Mesendoderm (in vitro differentiated cells): Measurements from ENCODE around the gene WDR26.

ENCODE experiments used
- DNase-seq: peaks from one replicate; pipeline ENCODE4 v3.0.0; 2013
- H2AK5ac ChIP-seq: 2 replicates; pipeline ENCODE4 v1.6.1; 2013; ENCODE audit warnings: low read length, inconsistent platforms
- H2BK120ac ChIP-seq: 2 replicates; pipeline ENCODE4 v1.6.1; 2013; ENCODE audit warnings: low read depth, mild to moderate bottlenecking, low read length, moderate library complexity, mixed read lengths
- H2BK15ac ChIP-seq: replicated peaks from 2 replicates; pipeline ENCODE4 v1.6.1; 2013; ENCODE audit warnings: low read depth, mild to moderate bottlenecking, moderate library complexity
- H2BK5ac ChIP-seq: 2 replicates; pipeline ENCODE4 v1.6.1; 2013; ENCODE audit warnings: low read length, inconsistent platforms
- H3K18ac ChIP-seq: 2 replicates; pipeline ENCODE4 v1.6.1; 2013; ENCODE audit warnings: mild to moderate bottlenecking, low read length, mixed read lengths
- H3K23ac ChIP-seq: one replicate; pipeline ENCODE4 v1.6.1; 2013; ENCODE audit warnings: low read length
- H3K27ac ChIP-seq: 2 replicates; pipeline ENCODE4 v1.5.1; 2013; ENCODE audit warnings: low read depth, mild to moderate bottlenecking, inconsistent platforms, low read length, moderate library complexity
- H3K27me3 ChIP-seq: 2 replicates; pipeline ENCODE4 v1.6.1; 2013; ENCODE audit warnings: low read length, control low read depth, mild to moderate bottlenecking, inconsistent platforms; ENCODE audit not compliant: insufficient read depth, poor library complexity
- H3K36me3 ChIP-seq: 2 replicates; pipeline ENCODE4 v1.6.1; 2013; ENCODE audit warnings: low read length, inconsistent platforms; ENCODE audit not compliant: control insufficient read depth, insufficient read depth
- H3K4ac ChIP-seq: one replicate; pipeline ENCODE4 v1.6.1; 2013; ENCODE audit warnings: low read depth, mild to moderate bottlenecking, low read length, moderate library complexity
- H3K4me1 ChIP-seq: 2 replicates; pipeline ENCODE4 v1.6.1; 2013; ENCODE audit warnings: low read depth, low read length, inconsistent platforms; ENCODE audit not compliant: control insufficient read depth
- H3K4me2 ChIP-seq: 2 replicates; pipeline ENCODE4 v1.6.1; 2013; ENCODE audit warnings: low read length
- H3K4me3 ChIP-seq: 2 replicates; pipeline ENCODE4 v1.5.1; 2013; ENCODE audit warnings: mild to moderate bottlenecking, low read length
- H3K56ac ChIP-seq: one replicate; pipeline ENCODE4 v1.6.1; 2013; ENCODE audit warnings: low read length
- H3K79me1 ChIP-seq: 2 replicates; pipeline ENCODE4 v1.6.1; 2013; ENCODE audit warnings: low read length, inconsistent platforms
- H3K79me2 ChIP-seq: 2 replicates; pipeline ENCODE4 v1.6.1; 2013; ENCODE audit warnings: mild to moderate bottlenecking, low read length; ENCODE audit not compliant: control insufficient read depth, insufficient read depth
- H3K9ac ChIP-seq: 2 replicates; pipeline ENCODE4 v1.6.1; 2013; ENCODE audit warnings: low read length, inconsistent platforms
- H4K5ac ChIP-seq: one replicate; pipeline ENCODE4 v1.6.1; 2013; ENCODE audit warnings: low read length
- H4K8ac ChIP-seq: one replicate; pipeline ENCODE4 v1.6.1; 2013; ENCODE audit warnings: low read depth, mild to moderate bottlenecking, control low read depth, low read length, moderate library complexity
- WGBS: extraction: QIAGEN DNeasy Blood & Tissue Kit; methylation state at CpG from one replicate; pipeline ENCODE4 v1.1.7; 2013; ENCODE audit warnings: low lambda C conversion rate, missing lambda C conversion rate; ENCODE audit not compliant: insufficient coverage; ENCODE audit errors: extremely low coverage; 5-methylcytosine and 5-hydroxymethylcytosine counted together

Gene WDR26

DNA sequence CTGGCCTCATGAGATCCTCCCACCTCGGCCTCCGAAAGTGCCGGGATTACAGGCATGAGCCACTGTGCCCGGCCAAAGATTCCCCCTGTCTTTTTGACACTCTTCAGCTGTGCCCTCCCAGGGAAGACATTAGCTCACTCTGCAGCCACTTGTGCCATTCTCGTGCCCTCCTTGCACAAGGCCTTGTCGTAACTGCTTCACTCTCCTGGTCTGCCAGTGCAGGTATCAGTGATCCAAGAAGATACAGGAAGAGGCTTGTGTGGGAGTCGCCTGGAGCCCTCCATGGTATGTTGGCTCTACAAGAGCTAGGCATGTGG is 22.0 kb upstream of the WDR26 start:
- Histone ChIP-seq H4K8ac (no peak overlapping the region), H3K4ac (no peak overlapping the region), H3K79me1 (no peaks in the 10 kb centered on the region), H2BK120ac (no peak overlapping the region), H2BK5ac (peak overlapping the region; percentile 30), H3K4me3 (no peak overlapping the region), H2BK15ac (no peak overlapping the region), H3K4me2 (no peak overlapping the region), H4K5ac (no peak overlapping the region), H3K4me1 (peaks cover 3% of the 10 kb centered on the region), H3K23ac (no peak overlapping the region), H3K27me3 (no peaks in the 10 kb centered on the region), H3K79me2 (no peaks in the 10 kb centered on the region), H3K9ac (no peak overlapping the region), H3K36me3 (no peaks in the 10 kb centered on the region), H3K18ac (no peak overlapping the region), H3K56ac (peak overlapping the region; percentile 76), H3K27ac (no peak overlapping the region), H2AK5ac (no peak overlapping the region)
- DNase-seq, result no peak
- no CpG with 5 or more reads among the region's 7 CpGs for WGBS

DNA sequence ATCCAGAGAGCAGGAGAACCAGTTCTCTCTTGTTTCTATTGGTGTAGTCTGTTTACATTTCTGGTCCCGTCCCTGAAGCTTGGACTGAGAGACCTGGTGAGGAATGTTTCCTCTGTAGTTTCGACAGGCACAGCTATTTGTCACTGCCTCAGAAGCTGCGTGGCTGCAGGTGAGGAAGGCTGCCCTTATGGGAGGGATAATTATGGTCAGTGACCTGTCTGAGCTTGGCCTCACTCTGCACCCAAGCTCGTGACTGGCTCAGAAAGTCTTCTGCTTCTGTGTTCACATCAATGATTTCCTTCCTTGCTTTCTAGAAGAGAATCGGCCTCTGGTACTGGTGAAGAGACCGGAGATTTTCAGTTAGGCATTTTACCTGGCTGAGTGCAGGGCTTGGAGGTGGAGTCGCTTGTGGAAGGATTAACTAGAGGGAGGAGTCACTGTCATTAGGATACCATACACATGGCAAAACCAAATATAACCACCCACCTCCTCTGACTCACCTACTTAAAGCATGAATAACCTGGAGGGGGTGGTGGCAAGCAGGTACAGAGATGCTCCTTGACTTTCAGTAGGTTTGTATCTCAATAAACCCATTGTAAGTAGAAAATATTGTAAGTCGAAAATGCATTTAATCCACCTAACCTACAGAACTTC is 19.9 kb upstream of the WDR26 start:
- no peak overlapping the region for H3K4me2 ChIP-seq
- H3K27ac ChIP-seq, result no peak overlapping the region
- H2BK5ac ChIP-seq, result no peak overlapping the region
- no peak overlapping the region for H4K8ac ChIP-seq
- no peak overlapping the region for H3K18ac ChIP-seq
- no peak overlapping the region for H3K23ac ChIP-seq
- H3K36me3 ChIP-seq, result no peaks in the 10 kb centered on the region
- peak; percentile 23 for DNase-seq
- H3K56ac ChIP-seq, result no peak overlapping the region
- no peak overlapping the region for H4K5ac ChIP-seq
- no peak overlapping the region for H2BK120ac ChIP-seq
- no peak overlapping the region for H2AK5ac ChIP-seq
- no peaks in the 10 kb centered on the region for H3K79me2 ChIP-seq
- no CpG with 5 or more reads among the region's 8 CpGs for WGBS
- no peak overlapping the region for H3K4me3 ChIP-seq
- no peak overlapping the region for H3K9ac ChIP-seq
- H2BK15ac ChIP-seq, result no peak overlapping the region
- H3K4me1 ChIP-seq, result peaks cover 3% of the 10 kb centered on the region
- no peak overlapping the region for H3K4ac ChIP-seq
- no peaks in the 10 kb centered on the region for H3K79me1 ChIP-seq
- no peaks in the 10 kb centered on the region for H3K27me3 ChIP-seq

DNA sequence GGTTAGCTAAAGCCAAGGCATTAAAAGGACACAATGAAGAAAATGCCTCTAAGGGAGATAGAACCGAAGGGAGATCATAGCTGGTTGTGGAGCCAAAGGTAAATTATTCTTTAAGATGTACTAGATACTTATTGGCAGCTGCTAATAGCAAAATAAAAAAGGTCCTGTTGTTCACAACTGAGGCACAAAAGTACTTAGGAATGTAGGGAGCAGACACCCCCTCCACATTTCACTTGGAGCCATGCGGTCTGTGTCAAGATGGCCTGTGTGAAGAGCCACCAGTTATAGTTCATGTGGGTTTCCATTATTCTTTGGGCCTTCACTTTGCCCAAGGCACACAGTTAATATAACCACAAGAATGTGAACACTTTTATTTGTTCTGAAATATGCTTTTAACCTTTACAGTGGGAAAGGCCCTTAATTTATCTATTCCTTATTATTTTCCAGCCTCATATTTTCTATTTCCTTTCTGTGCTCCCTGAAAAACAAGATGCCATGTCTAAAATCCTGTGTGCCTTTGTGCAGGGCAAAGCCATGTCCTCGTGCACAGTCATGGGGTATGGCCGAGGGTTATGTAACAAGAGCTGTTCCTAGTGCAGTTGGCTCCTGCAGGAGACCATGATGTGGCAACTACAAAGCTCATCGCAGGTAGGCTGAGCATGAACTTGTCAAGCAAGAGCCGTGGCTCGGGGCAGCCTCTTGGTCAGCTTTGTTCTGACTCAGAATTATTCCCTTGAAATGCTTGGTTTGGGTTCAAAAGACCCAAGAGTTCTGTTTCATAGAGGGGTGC is 16.2 kb upstream of the WDR26 start:
- Histone ChIP-seq H3K79me1 (no peaks in the 10 kb centered on the region), H4K5ac (no peak overlapping the region), H2BK120ac (no peak overlapping the region), H3K27ac (no peak overlapping the region), H3K4me1 (no peaks in the 10 kb centered on the region), H3K36me3 (no peaks in the 10 kb centered on the region), H3K9ac (no peak overlapping the region), H3K79me2 (no peaks in the 10 kb centered on the region), H3K56ac (no peak overlapping the region), H3K23ac (no peak overlapping the region), H3K18ac (no peak overlapping the region), H2AK5ac (no peak overlapping the region), H2BK5ac (no peak overlapping the region), H2BK15ac (no peak overlapping the region), H3K4ac (no peak overlapping the region), H3K27me3 (no peaks in the 10 kb centered on the region), H4K8ac (no peak overlapping the region), H3K4me3 (no peak overlapping the region), H3K4me2 (no peak overlapping the region)
- DNase-seq, result no peak
- WGBS, result no CpG with 5 or more reads among the region's 7 CpGs

DNA sequence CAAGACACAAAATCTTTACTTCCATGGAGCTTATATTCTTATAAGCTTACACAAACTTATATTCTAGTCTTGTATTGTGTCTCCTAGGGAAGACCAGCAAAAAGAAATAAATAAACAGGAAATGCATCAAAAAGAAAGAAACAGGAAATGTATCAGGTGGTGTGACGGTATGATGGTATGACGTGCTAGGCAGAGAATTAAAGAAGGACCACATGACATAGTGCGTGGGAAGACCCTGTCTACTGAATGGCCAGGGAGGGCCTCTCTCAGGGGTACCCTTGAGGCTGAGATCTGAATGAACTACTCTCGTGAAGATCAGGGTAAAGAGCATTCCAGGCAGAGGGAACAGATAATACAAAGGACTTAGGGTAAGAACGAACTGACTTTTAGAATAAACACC is 15.6 kb upstream of the WDR26 start:
- no peak overlapping the region for H3K4me2 ChIP-seq
- H2BK120ac ChIP-seq, result no peak overlapping the region
- no peaks in the 10 kb centered on the region for H3K79me2 ChIP-seq
- no peak overlapping the region for H2BK5ac ChIP-seq
- H2AK5ac ChIP-seq, result no peak overlapping the region
- no peak overlapping the region for H4K5ac ChIP-seq
- no peak overlapping the region for H3K9ac ChIP-seq
- H3K56ac ChIP-seq, result no peak overlapping the region
- WGBS, result no CpG with 5 or more reads among the region's 5 CpGs
- no peak overlapping the region for H3K4me3 ChIP-seq
- H3K36me3 ChIP-seq, result no peaks in the 10 kb centered on the region
- H4K8ac ChIP-seq, result no peak overlapping the region
- H3K27me3 ChIP-seq, result no peaks in the 10 kb centered on the region
- H3K79me1 ChIP-seq, result no peaks in the 10 kb centered on the region
- no peak overlapping the region for H3K4ac ChIP-seq
- H3K18ac ChIP-seq, result no peak overlapping the region
- H3K23ac ChIP-seq, result no peak overlapping the region
- H3K27ac ChIP-seq, result no peak overlapping the region
- H3K4me1 ChIP-seq, result no peaks in the 10 kb centered on the region
- DNase-seq, result no peak
- H2BK15ac ChIP-seq, result no peak overlapping the region

DNA sequence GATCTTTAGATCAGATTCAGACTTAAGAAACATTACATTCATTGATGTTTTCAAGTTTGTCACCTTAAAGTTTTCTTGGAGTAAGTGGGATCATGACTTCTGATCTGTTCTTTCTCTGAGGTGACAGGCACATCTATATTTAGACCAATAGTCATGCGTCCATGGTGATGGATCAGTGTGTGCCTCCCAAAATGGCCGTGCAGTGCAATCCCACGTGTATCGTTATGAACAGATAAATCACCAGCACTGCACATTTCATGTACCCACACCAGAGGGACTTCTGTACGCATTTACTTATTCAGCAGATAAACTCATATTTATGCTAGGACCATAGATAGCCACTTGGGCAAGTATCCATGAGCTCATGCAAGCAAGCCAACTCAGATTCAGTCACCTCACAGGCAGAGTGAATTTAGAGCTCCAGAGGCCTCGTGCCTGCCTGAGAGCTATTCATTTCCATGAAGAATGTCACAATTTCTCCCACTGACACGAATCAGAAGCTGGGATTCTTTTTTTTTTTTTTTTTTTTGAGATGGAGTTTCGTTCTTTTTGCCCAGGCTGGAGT is 13.9 kb upstream of the WDR26 start:
- H3K27me3 ChIP-seq, result no peaks in the 10 kb centered on the region
- H3K23ac ChIP-seq, result no peak overlapping the region
- no peak overlapping the region for H3K4me2 ChIP-seq
- H3K4me3 ChIP-seq, result no peak overlapping the region
- H3K27ac ChIP-seq, result no peak overlapping the region
- H3K36me3 ChIP-seq, result no peaks in the 10 kb centered on the region
- no peak overlapping the region for H2BK120ac ChIP-seq
- no peak overlapping the region for H3K9ac ChIP-seq
- H2AK5ac ChIP-seq, result no peak overlapping the region
- WGBS, result no CpG with 5 or more reads among the region's 8 CpGs
- no peaks in the 10 kb centered on the region for H3K4me1 ChIP-seq
- H4K8ac ChIP-seq, result no peak overlapping the region
- H3K18ac ChIP-seq, result no peak overlapping the region
- H4K5ac ChIP-seq, result no peak overlapping the region
- no peak overlapping the region for H2BK5ac ChIP-seq
- no peaks in the 10 kb centered on the region for H3K79me1 ChIP-seq
- no peak overlapping the region for H3K56ac ChIP-seq
- H2BK15ac ChIP-seq, result no peak overlapping the region
- no peak overlapping the region for H3K4ac ChIP-seq
- no peaks in the 10 kb centered on the region for H3K79me2 ChIP-seq
- DNase-seq, result no peak
